ENCODE data around the gene GABRB2. TPM values are rescaled to one million over a fixed set of nuclear protein-coding genes. Genes with fewer than 3 reads are reported as not detected.
"Not testable (repeated sequence)": the region's sequence is repeated elsewhere in the genome, so short reads cannot be mapped to it uniquely, and the experiment has no call there.

Gene GABRB2
- total RNA-seq, 1 donor from 2014 or later = 0.25 TPM

- intact Hi-C loops (cut with micrococcal nuclease) = no loop called here
- ATAC-seq = no peak
- DNase-seq = no peak
These were observed 277.4 kb downstream of the GABRB2 start for GRCh38 chr5:161269125-161269524.

GRCh38 chr5:161266954-161267353 lies 279.6 kb downstream of the GABRB2 start:
- ATAC-seq (no peak), DNase-seq (no peak)
- intact Hi-C loops (cut with micrococcal nuclease) = no loop called here

- DNase-seq = no peak
- no peak for ATAC-seq
- intact Hi-C loops (cut with micrococcal nuclease) = no loop called here
These were observed 281.5 kb downstream of the GABRB2 start for GRCh38 chr5:161265006-161265405.

- ATAC-seq (no peak), DNase-seq (no peak)
- intact Hi-C loops (cut with micrococcal nuclease) = no loop called here
These were observed 283.3 kb downstream of the GABRB2 start for GRCh38 chr5:161263191-161263590.

- DNase-seq = no peak
- intact Hi-C loops (cut with micrococcal nuclease) = no loop called here
These were observed 284.7 kb downstream of the GABRB2 start for GRCh38 chr5:161261668-161262323.

GRCh38 chr5:161258438-161258837 lies 288.1 kb downstream of the GABRB2 start:
- intact Hi-C loops (cut with micrococcal nuclease) = no loop called here
- no peak for ATAC-seq
- no peak for DNase-seq

More at GRCh38 chr5:161261668-161262323, 284.7 kb downstream of the GABRB2 start:
- no peak for ATAC-seq

GRCh38 chr5:161256957-161257356 lies 289.6 kb downstream of the GABRB2 start:
- intact Hi-C loops (cut with micrococcal nuclease) = no loop called here
- ATAC-seq (no peak), DNase-seq (no peak)

- not testable (repeated sequence) for ATAC-seq
These were observed 293.6 kb downstream of the GABRB2 start for GRCh38 chr5:161252955-161253354.

GRCh38 chr5:161246749-161247148 lies 299.8 kb downstream of the GABRB2 start:
- DNase-seq = no peak
- intact Hi-C loops (cut with micrococcal nuclease) = no loop called here
- no peak for ATAC-seq

More at GRCh38 chr5:161252955-161253354, 293.6 kb downstream of the GABRB2 start:
- DNase-seq; intact Hi-C loops (cut with micrococcal nuclease): not testable (repeated sequence)

- ATAC-seq; intact Hi-C loops (cut with micrococcal nuclease); DNase-seq: not testable (repeated sequence)
These were observed 300.7 kb downstream of the GABRB2 start for GRCh38 chr5:161245846-161246245.

Other genes with a start within 250 kb of the GABRB2 start
- not detected for gene GABRA6, start 139.0 kb upstream of the GABRB2 start, total RNA-seq